GM13977 (cell line): Measurements from ENCODE around the gene MALRD1.

Source experiments
- DNase-seq: peaks from one replicate; pipeline ENCODE4 v3.0.0; 2012; ENCODE audit warnings: low spot score
- CTCF ChIP-seq: IDR thresholded peaks from 2 replicates; pipeline ENCODE4 v1.5.1; 2012; ENCODE audit warnings: mild to moderate bottlenecking, control low read depth; ENCODE audit not compliant: insufficient read depth; ENCODE audit errors: extremely low read depth, missing control alignments
- in situ Hi-C: fragments of 300-500 bp; cut with MboI; formaldehyde crosslinking; loops from one replicate; pipeline ENCODE4 v1.12.0; 2022; ENCODE audit warnings: low sequenced_read_pairs, low pct_unique_long_range_greater_than_20kb, mixed read lengths, inconsistent platforms; ENCODE audit not compliant: unreplicated experiment

The MALRD1 gene

DNA sequence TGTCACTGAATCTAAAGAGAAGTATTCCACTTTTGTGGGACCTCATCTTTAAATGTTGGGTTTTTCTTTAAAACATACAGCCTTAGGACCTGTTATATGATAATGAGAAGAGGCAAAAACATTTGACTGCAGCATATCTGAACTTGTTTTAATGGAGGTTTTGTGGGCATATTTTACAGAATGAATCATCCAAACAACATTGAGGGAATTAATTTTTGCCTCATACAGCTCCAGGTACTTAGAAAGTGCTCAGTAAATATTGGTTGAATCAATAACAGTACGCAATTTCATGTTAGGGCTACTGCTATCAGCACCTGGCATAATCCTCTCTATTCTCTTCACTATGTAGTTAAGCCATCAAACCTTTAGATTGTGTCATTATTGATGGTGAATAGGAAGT, 115.9 kb downstream of the MALRD1 start:
- TF ChIP-seq CTCF: no peak
- in situ Hi-C loops: no loop called here
- no peak for DNase-seq

DNA sequence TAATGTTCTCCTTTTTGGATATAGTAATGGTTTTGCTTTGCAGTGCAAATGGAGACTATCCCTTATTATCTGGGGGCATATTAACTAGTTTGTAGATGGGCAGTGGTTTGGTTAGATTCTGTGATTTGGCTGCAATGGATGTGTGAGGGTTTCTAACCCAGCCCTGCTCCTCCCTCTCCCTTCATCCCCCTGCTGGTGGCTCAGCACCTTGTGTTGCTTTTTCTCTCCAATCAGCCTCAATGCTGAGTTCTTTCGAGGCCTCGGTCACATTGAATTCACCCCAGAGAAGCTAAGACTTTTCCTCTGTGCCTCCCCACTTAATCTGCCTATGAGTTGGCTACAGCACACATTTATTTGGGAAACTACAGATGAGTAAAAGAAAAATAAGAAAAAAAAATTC, 120.0 kb downstream of the MALRD1 start:
- no peak for TF ChIP-seq CTCF
- no peak for DNase-seq
- in situ Hi-C loops: no loop called here

- in situ Hi-C loops: no loop called here
- TF ChIP-seq CTCF: no peak
- no peak for DNase-seq
Measured at GRCh38 chr10:19169041-19169440, 120.4 kb downstream of the MALRD1 start.

DNA sequence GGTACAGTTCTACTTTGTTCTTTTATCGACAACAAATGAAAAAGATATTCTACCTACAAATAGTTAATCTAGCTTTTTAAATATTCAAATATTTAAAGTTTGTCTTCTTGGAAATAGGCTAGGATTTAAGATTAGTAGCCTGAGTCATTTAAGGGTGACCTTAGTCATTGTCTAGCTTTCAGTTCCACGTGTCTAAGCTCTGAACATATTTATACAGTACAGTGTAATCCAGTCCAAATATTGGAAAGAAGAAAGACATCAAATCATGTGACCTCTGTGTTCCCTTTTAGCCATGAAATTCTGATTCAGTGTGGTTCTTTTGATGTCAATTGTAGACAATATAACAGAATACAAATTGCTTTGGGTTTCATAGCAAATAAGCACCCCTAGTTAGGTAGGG, 121.1 kb downstream of the MALRD1 start:
- no peak for DNase-seq
- TF ChIP-seq CTCF: no peak
- in situ Hi-C loops: no loop called here

DNA sequence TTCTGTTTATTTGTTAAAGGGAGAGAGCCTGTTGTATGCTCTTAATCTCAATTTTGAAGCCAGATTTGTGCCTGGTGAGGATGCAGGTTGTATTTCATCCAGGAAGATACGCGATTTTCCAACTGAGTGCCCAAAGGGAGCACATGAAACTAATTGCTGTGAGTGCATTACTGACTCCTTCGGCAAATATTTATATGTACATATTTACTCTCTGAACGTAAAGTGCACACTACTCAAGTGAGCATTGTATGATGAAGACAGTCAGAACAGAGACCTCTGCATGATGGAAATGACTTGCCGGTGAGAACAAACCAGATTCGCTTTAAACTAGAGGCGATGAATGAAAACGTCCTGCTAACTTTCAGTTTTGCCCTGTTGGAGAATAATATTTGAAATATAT, 130.1 kb downstream of the MALRD1 start:
- in situ Hi-C loops: no loop called here

GRCh38 chr10:19184891-19185290, 136.3 kb downstream of the MALRD1 start:
- in situ Hi-C loops: no loop called here
- TF ChIP-seq CTCF: no peak
- DNase-seq: no peak

More for the DNA sequence above, 130.1 kb downstream of the MALRD1 start:
- no peak for DNase-seq
- no peak for TF ChIP-seq CTCF

GRCh38 chr10:19194866-19195265, 146.3 kb downstream of the MALRD1 start:
- TF ChIP-seq CTCF: no peak
- in situ Hi-C loops: no loop called here
- DNase-seq: no peak
